Upper lobe of left lung (tissue), 4 donors: ENCODE measurements around the gene SUGP1.

Experiments
- CTCF ChIP-seq, 6 experiments: fragments of 450-650 bp in 4 of 6; fragments of 200-600 bp in 2 of 6; sonication (generic) in 2 of 6; IDR thresholded peaks; one replicate each; pipeline ENCODE4 v1.5.1; 2016 to 2019; ENCODE audit warnings: antibody characterized with exemption in 6 of 6
- POLR2A ChIP-seq, 4 donors: fragments of 450-650 bp; IDR thresholded peaks; one replicate each; pipeline ENCODE4 v1.5.1; 2016 to 2017; ENCODE audit warnings: antibody characterized with exemption in 4 of 4, mild to moderate bottlenecking in 2 of 4
- POLR2AphosphoS5 ChIP-seq, 2 donors: sonication (generic); formaldehyde crosslinking; IDR thresholded peaks; one replicate each; pipeline ENCODE4 v1.5.1; 2017; ENCODE audit warnings: antibody characterized with exemption in 2 of 2

DNA sequence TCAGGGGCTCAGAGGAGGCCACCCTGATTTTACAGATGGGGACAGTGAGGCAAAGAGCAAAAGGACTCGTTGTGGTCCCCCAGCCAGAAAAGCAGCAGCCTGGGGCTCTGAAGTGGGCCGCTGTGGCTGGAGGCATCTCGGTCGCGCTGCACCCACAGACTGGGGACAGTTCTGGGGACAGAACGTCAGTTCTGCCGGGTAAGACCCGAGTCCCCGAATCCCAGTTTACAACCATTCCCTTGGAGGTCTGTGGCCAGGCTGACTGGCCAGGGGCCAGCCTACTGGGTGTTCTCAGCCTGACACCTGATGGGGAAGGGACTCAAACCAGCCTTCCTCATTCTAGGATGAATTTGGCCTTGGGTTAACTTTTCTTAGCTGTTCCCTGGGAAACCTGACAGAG is 14.1 kb downstream of the SUGP1 start:
- TF ChIP-seq CTCF (IDR thresholded peaks at IDR 0.05): no peak
- TF ChIP-seq POLR2AphosphoS5 (IDR thresholded peaks at IDR 0.05): no peak
- TF ChIP-seq POLR2A (IDR thresholded peaks at IDR 0.05): no peak
